GM21529 (cell line): ENCODE measurements around the gene REXO1.

Experiments
- ATAC-seq: cut with Tn5 transposase; IDR thresholded peaks from one replicate; pipeline ENCODE4 v1.9.1; 2021; ENCODE audit not compliant: unreplicated experiment

The REXO1 gene

DNA sequence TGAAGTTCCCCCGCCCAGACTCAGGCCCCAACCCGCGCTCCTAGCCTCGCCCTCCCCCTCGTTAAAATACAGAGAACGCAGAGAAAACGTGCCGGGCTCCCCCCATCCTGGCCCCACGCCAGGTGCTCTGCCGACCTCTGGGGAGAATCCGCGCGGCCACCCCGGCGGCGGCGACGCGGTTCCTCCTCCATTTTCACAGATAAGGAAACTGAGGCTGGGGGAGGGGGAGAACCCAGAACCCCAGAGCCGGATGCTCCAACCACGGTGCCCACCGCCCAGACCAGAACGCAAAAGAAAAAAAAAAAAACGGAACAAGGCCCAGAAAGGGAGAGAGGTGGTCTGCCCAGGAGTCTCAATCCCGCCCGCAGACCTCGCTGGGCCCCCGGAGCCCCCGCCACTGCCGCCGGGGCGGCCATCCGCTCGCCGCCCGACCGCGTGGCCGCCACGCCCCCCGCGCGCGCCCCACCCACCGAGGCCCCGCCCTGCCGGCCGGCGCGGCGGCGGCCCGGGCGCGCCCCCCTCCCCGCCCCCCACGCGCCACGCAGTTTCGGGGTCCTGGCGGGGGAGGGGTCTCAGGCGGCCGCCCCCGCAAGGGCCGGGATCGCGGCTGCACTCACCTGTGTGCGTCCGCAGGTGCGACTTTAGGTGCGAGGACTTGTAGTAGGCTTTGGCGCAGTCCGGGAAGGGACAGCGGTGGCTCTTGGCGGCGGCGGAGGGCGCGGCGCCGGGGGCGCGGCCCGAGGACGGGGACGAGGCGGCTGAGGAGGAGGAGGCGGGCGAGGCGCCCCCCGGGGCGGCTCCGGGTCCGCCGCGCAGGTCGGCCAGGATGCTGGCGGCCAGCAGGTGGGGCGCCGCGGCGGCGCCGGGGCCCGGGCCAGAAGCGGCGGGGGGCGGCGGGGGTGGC is 14.4 kb upstream of the REXO1 start:
- no peak for ATAC-seq

DNA sequence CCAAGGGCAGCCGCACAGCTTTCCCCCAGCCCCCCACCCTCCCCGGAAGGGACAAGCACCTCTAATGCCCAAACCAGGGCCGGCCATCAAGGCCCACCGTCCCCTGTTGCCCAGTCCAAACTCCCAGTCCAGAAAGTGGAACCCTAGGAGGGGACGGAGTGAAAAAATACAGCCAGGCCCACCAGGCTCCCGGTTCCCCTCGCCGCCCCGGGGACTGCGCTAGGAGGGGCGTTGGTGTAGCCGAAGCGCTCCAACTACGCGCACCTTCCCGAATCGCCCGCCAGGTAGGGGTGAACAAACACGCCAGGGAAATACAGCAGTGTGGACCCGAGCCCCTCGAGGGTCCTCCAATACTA is 13.8 kb upstream of the REXO1 start:
- ATAC-seq, result no peak

DNA sequence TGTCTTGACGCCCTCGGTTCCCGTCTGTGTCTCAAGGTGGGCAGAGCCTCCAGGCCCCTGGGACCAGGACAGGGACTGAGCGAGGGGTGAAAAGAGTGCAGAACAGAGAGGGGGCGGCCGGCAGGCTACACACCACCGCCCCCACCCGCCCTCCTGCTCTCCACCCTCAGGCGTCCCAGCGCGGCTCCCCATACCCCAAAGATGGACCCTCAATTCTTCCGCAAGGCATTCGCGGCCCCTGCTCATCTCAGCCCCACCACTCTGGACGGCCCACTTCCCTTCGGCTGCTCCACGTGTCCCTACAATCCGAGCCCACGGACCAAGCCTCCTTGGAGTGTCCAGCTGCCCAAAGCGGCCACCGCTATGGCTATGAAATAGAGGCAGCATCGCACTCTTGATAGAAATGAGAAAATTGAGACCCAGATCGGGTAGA is 13.3 kb upstream of the REXO1 start:
- no peak for ATAC-seq

DNA sequence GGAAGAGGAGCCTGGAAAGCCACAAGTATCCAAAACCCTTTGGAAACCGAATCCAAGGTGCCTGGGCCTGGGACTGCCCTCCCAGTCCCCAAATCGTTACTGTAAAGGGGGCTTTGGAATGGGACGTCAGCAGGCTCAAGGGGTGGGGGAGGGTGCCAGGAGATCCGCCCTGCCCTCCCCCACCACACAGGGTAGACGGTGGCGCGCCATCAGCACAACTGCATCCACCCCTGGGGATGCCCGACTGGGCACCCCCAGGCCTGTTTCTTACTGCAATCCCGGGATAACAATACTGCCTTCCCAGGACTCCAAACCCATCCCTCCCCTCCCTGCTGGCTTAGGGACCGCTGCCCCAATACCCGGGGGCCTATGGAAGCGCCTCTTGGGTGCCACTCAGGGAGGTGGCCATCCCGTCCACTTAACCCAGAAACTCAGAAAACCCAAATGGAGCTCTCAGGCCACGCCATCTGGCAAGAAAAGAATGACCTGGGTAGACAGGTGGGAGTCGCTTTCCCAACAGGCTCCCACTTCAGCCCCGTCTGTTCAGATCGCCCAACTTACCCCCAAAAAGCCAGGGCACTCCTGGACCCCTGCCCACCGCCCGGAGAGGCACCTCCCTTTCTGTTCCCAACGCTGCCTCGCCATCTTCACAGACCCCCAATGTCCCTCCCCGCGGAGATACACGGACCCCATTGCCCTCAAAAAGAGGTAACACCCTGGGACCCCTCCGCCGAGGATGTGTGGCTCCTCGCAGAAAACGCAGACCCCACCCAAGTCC is 12.7 kb upstream of the REXO1 start:
- ATAC-seq, result no peak

DNA sequence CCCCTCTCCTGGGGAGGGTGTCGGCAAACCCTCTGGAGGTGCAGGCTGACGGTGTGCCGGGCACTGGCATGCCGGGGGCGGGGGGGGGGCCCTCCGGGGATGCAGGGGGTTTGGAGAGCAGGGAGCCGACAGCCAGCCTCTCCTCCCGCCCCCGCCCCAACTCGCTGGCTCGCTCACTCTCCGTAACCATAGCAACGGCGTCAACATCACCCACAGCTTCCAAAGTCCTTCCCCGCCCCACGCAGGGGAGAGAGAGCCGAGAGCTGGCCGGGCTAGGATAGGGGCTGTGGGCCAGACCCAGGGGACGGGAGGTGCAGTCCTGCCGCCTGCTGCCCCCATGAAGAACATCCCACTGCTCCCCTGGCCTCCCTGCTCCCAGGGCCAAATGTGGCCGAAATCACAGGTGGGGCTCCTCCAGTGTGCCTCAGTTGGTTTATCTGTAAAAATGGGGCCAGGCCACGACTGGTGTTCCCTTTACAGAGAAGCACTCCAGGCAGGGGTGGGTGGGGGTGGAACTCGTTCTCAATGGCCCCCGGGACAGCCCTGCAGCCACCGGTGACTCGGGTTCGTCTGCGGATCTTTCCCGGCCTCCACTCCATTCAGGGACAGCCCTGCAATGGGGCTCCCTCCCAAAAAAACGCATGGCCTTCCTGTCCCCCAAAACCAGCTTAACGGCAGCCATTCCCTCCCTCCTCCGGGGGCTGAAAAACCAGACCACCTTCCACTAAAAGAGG is 11.9 kb upstream of the REXO1 start:
- no peak for ATAC-seq

DNA sequence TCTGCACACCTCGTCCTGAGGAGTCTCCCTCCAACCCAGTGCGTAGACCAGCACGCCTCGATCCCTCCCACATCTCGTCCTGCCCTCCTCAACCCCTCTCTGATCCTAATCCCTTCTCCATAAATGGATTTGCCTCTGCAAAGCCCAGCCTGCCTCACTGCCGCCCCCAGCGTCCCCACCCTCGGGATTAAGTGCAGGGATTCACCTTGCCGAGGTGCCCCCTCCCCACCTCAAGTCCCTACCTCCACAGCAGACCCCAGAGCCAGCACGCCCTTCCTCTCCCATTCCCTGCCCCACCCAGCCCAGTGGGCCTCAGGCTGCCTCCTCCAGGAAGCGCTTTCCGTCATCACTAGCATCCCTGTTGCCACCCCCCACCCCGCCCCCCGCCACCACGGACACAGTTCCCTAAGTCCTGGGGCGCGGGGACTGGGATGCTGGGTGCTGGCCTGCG is 11.1 kb upstream of the REXO1 start:
- no peak for ATAC-seq

DNA sequence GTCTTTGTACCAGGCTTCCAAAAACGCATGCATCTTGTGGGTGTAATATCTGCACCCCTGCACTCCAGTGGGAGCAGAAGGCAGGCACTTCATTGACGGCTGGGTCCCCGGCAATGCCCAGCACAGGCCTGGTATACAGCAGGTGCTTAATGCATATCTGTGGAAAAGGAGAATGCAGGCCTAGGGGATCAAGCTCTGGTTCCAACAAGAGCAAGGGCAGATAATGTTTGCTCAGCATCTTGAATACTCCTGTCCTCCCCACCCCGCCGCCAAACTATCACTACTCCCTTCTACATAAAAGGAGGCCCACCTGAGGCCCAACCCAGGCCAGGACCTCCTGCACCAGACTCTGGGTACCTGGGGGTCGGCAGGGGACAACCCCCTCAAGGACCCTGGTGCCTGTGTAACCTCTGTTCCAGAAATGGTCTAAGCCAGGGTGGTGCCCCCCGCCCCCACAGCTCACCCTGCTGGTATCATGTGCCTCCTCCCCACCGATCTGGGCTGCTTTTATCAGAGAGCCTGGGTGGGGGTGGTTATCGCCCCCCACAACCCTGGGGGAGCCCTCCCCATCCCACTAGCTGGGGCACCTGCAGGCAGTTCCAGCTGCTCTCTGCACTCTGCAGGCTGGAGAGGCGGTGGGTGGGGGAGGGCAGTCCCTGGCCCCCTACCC is 10.3 kb upstream of the REXO1 start:
- ATAC-seq, result no peak

DNA sequence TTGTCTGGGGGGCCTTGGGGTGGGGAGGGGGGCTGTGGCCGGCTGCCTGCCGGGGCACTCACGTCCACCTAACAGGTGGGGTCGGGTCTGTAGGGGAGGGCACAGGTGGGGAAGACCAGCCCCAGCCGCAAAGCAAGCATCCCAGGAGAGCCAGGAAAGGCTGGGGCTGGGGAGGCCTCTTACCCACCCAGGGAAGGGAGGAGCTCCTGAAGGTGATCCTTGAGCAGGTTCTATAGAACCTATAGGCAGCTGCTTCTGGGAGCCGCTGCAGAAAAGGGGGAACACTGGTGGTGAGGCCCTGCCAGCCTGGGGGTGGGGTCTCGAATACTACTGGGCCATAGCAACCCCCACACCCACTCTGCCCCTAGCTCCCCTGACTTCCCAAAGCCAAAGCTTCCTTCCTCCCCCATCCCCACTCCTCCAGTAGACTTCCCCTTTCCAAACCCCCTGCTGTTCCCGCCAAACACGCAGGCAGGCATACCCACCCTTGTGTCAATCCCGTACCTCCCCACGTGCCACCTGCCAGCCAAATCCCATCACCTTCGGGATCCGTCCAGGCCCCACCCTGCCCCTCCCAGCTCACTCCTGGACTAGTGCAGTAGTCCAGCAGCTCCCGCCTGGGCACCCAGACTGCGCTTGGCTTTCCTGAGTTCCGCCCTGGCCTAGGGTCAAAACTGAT is 9.5 kb upstream of the REXO1 start:
- no peak for ATAC-seq

DNA sequence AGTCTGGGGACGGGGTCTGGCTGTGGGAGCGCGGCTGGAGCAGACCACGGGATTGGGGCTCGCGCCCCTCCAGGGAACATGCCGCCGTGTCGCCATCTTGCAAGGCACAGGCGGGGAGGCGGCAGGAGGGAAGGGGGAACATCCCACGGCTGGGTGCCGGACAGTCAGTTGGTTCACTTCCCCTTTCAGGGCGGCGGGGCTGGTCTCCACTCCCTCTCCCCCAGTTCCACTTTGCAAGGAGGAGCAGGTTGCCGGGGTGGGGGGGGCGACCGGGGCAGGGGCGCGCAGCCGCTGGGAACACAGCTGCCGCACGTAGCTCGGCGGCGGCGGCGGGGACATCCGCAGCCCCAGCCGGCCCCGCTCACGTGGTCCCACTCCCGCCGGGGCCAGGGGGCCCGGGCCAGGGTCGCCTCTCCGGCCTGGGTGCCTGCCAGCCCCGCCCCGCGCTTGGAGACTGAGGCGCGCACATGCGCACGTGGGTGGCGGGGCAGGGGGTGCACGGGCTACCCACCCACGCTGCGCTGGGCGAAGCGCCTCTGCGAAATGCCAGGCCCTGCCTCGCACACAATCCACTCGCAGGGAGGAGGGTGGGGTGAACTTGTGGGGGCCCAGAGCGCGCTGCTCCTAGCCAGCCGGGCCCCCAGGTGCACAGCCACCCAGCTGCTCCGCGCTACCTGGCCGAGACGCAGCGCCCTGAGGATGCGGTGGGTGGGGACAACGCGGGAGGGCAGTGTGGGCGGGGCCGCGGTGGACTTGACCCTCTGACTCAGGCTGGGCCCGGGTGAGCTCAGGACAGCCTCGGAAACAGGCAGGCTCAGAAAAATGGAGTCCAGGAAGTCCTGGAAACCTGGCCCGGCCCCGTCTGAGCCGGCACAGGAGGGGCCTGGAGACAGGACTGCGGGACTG is 8.7 kb upstream of the REXO1 start:
- peak; percentile 31 for ATAC-seq

DNA sequence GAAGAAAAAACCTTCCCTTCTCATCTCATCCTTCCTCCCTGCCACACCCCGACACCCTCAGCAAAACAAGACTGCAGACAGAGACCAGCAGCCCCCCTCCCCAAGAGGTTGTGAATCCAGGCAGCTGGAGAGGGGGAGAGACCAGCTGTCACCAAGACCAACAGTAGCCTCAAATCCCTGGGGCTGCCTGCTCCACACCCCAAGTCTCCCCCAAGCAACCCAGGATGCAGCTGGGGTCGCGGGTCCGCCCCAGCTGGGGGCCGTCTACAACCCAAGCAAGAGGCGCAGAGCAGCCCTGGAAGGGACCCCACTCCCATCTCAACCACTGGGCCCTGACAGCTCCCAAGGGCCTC is 8.0 kb upstream of the REXO1 start:
- ATAC-seq, result no peak

DNA sequence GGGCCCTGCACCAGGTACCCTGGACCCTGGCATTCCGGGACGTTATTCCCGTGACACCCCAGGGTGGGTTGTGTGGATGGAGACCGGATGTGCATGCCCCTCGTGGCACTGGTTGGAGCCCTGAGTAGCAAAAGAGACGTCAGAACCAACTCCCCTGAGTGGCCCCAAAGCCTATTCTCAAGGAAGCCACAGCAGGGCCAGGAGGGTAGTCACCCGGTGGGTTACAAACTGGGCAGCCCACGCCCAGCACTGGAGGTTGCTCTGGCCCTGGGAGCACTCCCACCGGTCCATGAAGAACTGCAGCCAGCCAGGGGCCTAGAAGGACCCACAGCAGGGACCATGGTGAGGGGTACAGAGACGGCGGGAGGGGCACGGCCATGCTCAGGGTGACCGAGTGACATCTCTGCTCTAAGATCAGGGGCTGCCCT is 7.6 kb upstream of the REXO1 start:
- ATAC-seq, result no peak

DNA sequence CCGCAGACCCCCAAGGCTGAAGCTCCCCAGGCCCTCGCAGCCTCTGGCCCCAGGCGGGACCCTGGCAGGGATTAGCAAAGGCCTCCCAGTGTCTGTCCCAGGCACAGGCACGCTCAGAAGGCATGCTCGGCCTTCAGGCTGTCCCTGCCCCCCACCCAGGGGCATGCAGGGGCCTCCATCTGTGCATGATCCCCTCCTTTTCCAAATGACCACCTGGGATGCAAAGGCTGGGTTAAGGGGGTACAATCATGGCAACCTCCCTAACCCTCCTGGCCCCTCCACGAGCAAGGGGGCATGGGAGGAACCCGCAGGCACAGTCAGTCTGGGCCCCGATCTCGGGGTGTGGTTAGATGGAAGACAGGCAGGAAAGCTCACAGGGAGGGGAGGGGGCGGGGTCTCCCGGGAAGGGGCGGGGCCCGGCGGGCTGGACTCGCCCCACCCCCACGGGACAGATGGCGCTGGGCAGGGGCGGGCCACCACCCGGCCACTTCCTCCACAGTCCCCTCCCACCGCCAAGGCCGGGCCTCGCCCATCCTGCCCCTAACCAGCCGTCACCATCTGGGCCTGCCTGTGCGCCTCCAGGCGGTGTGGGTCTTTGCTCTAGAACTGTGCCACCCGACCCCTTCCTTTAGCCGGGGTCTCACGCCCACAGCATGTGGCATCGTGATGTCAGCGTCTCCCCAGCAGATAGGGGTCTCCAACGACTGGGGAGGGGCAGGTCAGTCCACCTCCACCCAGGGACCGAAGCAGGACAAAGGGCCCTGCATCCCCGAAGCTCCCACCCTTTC is 7.0 kb upstream of the REXO1 start:
- peak; percentile 49 for ATAC-seq

DNA sequence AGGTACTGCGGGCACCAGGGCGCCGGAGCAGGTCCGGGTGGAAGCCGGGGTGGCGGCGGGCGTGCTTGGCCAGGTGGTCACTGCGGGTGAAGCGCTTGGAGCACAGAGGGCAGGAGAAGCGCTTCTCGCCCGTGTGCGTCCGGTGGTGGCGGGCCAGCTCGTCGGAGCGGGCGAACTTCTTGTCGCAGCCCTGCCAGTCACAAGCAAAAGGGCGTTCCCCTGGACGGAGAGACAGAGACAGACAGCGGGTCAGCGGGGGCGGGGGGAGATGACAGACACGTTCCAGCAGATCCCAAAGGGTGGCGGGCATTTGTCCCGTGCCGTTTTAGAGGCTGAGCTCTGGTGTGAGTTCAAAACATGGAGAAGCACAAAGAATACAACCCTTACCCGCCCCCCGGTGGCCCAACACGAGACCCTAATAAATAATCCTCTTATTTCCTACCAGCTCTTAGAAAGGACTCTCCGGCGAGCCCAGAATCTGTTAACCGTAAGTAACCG is 6.3 kb upstream of the REXO1 start:
- no peak for ATAC-seq

DNA sequence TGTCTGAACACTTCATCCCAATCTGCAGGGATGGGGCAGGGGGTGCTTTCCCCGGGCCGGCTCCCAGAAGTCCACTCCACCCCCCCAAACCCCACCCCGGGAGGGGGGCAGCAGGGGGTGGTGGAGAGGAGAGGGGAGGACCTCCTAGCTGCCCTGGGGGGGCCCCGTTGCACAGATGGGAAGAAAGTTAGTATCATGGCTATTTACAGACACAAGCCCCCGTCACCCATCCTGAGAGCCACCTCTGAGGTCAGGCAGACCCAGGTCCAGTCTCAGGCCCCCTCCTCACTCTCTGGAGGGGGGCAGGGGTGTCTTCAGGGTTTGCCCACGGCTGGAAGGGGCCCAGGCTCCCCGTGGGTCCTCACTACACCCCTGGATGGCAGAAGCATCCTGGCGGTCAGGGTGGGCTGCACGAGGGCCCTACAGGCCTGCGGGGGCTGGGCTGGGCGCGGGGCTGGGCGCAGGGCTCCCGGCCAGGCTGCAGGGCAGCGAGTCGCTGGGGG is 5.8 kb upstream of the REXO1 start:
- no peak for ATAC-seq

DNA sequence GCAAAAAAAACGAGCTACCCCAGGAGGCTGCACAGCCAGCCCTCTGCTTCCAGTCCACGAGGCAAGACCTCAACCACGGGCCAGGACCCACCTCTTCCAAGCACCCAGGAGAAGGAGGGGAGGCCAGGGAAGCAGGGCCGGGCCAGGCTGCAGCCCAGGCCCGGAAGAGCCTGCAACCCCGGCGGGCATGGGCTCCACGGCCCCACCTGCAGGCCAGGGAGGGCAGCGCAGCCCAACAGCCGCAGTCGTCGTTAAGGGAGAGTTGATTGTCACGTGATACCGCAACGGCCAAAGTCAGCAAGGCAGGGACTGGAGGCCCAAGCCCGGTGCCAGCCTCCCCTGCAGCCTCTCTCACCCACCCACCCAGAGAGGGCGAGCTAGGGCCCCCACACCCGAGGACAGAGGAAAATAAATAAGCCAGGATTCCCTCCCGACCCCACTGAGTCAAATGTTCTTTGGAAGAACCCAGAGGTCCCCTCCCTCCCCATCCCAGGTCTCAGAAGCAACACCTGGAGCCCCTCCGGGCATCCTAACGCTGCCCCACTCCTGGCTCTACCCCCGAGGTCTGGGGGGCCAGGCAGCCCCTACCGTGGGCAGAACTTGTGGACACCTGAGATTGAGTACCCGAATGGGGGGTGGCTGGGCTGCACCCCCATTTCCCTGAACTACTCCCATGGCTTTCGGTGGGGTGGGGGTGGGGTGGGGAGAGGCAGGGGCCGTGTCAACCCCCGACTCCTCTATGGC is 5.2 kb upstream of the REXO1 start:
- ATAC-seq, result no peak

DNA sequence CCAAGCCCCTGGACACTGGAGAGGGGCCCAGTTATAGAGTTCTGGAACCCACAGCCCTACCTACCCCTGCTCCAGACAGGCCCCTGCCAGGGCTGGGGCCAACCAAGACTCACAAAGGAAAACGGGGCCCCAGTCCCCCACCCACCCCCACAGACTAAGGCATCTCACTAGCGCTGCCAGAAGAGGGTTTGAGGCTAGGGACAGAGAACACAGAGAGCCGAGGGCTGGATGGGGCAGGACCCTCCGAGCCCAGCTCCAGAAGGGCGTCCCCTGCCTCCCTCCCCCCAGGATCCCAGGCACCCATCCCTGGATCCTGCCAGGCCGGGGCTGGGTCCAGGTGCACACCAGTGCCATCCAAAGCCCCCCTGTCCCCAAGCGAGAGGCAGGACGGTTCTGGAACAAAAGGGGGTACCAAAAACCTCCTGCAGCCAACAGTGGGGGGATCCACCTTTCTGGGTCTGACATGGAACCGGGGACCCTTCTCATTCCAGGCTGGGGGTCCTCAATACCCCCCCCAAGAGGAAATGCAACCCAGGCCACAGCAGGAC is 4.4 kb upstream of the REXO1 start:
- ATAC-seq, result no peak
